ENCODE results near the gene LRP2.

GRCh38 chr2:169222665-169223064 is 139.7 kb downstream of the LRP2 start:
- TF ChIP-seq CTCF (IDR thresholded peaks at IDR 0.05) (no peak), POLR2A (IDR thresholded peaks at IDR 0.05) (no peak)

Data from uterus (tissue), 2 donors.